AG08395 (cell line): ENCODE data around the gene PCDHA1.

Experiments used
- DNase-seq: peaks from one replicate; pipeline ENCODE4 v3.0.0; 2012; ENCODE audit warnings: mixed read lengths, low spot score

Gene PCDHA1

GRCh38 chr5:140988608-140989007 is 202.7 kb downstream of the PCDHA1 start:
- no peak for DNase-seq

- no peak for DNase-seq
Observed at GRCh38 chr5:140989254-140990020, 203.5 kb downstream of the PCDHA1 start.

- DNase-seq, result no peak
Observed at GRCh38 chr5:140992828-140993227, 206.9 kb downstream of the PCDHA1 start.

- DNase-seq, result no peak
Observed at GRCh38 chr5:140996060-140996459, 210.1 kb downstream of the PCDHA1 start.

- DNase-seq, result no peak
Observed at GRCh38 chr5:140998921-140999410, 213.0 kb downstream of the PCDHA1 start.

GRCh38 chr5:141001446-141001843 is 215.5 kb downstream of the PCDHA1 start:
- DNase-seq, result no peak

- DNase-seq, result no peak
Observed at GRCh38 chr5:141001844-141002604, 216.1 kb downstream of the PCDHA1 start.

- DNase-seq, result no peak
Observed at GRCh38 chr5:141002605-141002965, 216.6 kb downstream of the PCDHA1 start.

- DNase-seq, result no peak
Observed at GRCh38 chr5:141003031-141003430, 217.1 kb downstream of the PCDHA1 start.

GRCh38 chr5:141003791-141004611 is 218.1 kb downstream of the PCDHA1 start:
- no peak for DNase-seq

GRCh38 chr5:141007791-141008190 is 221.9 kb downstream of the PCDHA1 start:
- no peak for DNase-seq

- no peak for DNase-seq
Observed at GRCh38 chr5:141010047-141010793, 224.3 kb downstream of the PCDHA1 start.

- no peak for DNase-seq
Observed at GRCh38 chr5:141017943-141018342, 232.0 kb downstream of the PCDHA1 start.

GRCh38 chr5:141022384-141022783 is 236.4 kb downstream of the PCDHA1 start:
- no peak for DNase-seq

GRCh38 chr5:141031006-141031405 is 245.1 kb downstream of the PCDHA1 start:
- DNase-seq, result no peak

- no peak for DNase-seq
Observed at GRCh38 chr5:141032626-141033025, 246.7 kb downstream of the PCDHA1 start.

GRCh38 chr5:141039061-141039460 is 253.1 kb downstream of the PCDHA1 start:
- DNase-seq, result no peak

- DNase-seq, result no peak
Observed at GRCh38 chr5:141039517-141039916, 253.6 kb downstream of the PCDHA1 start.

- DNase-seq, result no peak
Observed at GRCh38 chr5:141040093-141040770, 254.3 kb downstream of the PCDHA1 start.

- DNase-seq, result peak; percentile 67
Observed at GRCh38 chr5:141040771-141041426, 255.0 kb downstream of the PCDHA1 start.

- DNase-seq, result no peak
Observed at GRCh38 chr5:141041427-141041785, 255.5 kb downstream of the PCDHA1 start.
